ENCODE data around the gene FZD4.
"Not testable (repeated sequence)": the region's sequence is repeated elsewhere in the genome, so short reads cannot be mapped to it uniquely, and the experiment has no call there.

Gene FZD4

DNA sequence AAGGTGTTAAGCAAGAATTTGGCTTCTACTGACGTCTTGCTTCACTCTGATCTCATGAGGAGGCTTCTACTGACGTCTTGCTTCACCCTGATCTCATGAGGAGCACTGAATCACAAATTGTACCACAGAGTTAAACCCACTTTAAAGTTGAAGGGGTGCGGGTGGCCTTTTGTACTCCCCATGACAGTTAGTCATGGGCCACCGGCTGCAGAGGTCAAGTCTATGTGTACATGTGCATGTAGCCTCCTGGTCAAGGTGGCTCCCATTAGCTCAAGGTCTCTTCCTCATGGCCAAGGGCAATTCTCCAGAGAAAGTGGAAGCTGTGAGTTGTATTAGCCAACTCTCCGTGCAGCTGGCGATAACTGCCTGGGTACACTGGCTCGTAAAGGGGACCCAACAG, 23.1 kb upstream of the FZD4 start:
- no peak for DNase-seq

DNA sequence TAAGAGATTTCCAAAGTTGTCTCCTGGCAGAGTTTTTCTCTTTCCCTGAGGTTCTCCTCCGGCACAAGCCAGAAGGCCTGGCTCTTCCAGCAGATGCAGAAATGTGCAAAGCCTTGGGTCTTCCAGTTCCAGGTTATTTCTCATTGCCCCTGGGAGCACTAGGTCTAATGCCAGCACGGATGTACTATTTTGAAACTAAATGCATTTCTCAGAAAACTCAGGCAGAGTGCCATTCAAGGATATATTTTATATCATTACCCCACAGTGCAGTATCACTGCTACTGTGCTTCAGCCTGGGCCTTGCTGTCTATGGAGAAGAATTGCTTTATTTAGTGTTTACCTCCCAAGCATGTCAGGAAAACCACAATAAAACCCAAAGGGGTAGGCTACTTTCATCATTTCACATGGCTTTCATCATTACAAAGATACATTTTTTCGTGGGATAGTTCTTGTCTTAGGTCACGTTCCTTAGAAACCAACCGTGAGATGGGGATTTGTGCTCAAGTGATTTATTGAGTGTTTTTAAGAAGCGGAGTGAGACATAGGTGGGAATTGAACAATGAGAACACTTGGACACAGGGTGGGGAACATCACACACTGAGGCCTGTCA, 22.4 kb upstream of the FZD4 start:
- DNase-seq: no peak

GRCh38 chr11:86972734-86973133, 17.5 kb upstream of the FZD4 start:
- no peak for DNase-seq

- no peak for DNase-seq
Observed at GRCh38 chr11:86969258-86969657, 14.1 kb upstream of the FZD4 start.

DNA sequence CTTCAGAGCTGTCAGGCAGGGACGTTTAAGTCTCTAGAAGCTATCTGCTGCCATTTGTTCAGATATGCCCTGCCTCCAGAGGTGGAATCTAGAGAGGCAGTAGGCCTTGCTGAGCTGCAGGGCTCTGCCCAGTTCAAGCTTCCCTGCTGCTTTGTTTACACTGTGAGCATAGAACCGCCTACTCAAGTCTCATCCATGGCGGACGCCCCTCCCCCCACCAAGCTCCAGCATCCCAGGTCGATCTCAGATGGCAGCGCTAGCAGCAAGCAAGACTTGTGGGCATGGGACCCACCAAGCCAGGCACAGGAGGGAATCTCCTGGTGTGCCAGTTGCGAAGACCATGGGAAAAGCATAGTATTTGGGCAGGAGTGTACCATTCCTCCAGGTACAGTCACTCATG, 12.4 kb upstream of the FZD4 start:
- not testable (repeated sequence) for DNase-seq

DNA sequence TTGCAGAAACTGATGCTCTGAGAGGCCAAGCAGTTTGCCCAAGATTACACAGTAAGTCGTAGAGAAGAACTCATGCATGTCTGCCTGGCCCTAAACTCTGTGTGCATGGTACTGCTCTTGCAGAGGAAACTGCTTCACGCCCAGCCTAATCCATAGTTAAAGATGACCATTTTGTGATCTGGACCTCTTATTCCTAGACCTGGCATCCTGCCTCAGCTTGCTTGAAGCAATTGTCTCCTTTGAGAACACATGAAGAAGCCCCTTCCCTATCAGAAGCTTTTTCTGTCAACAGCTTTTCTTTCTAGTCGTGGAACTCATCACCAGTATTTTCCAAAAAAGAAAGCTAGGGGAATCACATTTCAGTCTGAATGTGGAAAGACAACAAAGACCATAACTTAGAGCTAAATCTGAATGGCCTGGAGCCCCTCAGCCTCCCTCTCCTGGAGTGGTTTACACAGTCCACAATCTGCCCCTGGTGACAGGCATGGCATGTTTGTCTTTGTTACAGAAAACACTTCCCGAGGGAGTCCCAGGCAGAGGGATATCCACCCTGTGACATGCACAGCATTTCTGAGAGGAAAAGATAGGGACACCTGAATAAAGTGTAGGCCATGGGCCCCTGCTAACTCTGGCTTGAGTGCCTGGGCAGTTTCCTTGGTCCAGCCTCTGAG, 2.9 kb upstream of the FZD4 start:
- peak; percentile 43 for DNase-seq

DNA sequence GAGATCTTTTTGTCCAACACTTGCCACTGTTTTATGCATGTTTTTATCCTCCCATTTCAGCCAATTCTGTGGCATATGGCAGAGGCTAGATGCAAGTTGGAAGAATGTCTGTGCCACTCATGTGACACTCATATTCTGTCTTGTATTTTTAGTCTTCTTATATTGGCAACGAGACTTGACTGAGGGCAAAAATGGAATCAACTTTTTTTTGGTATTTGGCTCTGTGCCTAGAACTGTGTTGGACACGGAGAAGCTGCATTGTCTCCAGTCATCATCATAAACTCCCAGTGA, 1.7 kb upstream of the FZD4 start:
- no peak for DNase-seq

- peak; percentile 89 for DNase-seq
Observed at GRCh38 chr11:86955111-86955360, 159 bp downstream of the FZD4 start.

DNA sequence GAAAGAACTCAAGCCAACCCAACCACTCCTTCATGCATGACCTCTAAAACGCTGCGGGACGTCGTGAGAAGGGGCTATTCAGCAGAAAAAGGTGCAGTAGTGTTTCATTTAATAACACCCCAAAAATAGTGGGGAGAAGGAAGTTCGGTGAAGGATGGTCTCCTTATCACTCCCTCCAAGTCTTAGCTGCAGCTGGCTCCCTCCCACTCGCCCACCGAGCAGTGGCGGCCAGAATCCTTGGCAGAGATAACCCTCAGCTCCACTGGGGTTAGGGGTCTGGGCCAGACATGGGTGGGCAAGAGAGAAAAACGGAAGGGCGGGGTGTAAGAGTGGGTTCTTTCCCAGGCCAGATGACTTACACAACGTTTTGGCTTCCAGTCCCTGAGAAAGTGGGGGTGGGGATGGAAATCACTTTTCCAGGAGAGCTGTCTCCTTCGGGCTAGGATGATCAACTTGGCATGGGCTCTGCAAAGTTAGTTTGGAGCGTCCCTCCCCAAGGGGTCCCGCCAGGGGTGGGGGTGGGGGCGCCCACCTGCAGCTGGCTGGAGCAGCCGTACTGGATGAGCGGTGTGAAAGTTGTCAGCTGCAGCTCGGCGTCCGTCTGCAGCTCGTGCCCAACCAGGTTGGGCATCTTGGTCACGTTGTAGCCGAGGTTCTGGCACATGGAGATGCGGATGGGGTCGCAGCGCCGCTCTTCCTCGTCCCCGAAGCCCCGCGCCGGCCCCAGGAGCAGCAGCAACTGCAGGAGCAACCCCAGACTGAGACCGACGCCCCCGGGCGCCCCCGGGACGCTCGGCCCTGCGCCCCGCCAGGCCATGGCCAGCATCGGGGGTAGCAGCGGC, 705 bp downstream of the FZD4 start:
- peak; percentile 69 for DNase-seq

DNA sequence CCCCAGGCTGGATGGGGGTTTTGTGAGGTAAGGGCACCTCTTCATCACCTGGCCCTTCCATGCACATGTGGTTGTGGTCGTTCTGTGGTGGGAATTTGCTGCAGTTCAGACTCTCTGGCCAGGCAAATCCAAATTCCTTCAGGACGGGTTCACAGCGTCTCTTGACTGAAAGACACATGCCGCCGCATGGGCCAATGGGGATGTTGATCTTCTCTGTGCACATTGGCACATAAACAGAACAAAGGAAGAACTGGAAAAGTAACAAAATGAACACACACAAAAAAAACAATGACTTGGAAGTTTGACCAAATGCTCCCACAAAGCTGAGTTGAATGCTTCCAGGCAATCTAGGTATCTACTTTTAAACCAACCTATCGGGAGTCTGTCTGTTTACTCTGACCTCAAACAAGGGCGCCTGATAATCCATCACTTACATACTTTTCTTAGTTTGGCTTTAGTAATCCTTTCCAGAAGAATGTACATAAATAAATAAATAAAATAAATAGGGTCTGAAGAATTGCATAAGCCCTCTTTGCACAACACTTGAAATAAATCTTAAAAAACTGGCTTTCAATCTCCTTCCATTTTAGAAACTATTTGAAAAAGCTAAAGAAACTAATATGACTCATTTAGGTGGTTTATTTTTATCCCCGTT, 2.8 kb downstream of the FZD4 start:
- DNase-seq: no peak

GRCh38 chr11:86951706-86952105, 3.5 kb downstream of the FZD4 start:
- DNase-seq: no peak

GRCh38 chr11:86950661-86950995, 4.6 kb downstream of the FZD4 start:
- no peak for DNase-seq

DNA sequence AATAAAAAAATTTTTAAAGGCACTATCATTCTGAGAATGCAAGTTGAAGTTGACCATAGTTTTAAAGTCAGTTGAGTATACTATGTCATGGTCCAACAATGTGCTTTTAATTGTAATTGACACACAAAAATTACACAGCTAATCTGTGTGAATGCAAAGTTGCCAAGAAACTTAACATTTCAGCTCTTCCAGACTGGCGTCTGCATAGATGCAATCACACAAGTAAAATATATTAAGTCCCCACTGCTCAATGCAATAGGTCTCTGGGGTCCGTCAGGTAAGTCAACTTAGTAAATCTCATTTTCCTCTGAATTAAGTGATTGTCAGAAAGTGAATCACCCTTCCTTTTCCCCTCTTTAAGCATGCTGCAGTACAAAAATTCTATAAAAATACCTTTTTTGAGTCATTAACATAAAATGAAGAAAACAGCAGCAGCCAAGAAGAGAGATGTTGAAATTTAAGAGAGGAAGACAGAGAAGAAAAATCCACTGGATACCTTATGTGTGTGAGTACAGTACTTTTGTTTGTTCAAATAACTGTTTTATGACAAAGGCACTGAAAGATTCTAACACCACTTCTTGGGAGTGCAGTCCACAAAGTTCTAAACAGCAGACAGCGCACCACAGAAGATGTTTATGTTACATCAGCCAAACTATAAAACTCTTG, 5.1 kb downstream of the FZD4 start:
- DNase-seq: no peak

DNA sequence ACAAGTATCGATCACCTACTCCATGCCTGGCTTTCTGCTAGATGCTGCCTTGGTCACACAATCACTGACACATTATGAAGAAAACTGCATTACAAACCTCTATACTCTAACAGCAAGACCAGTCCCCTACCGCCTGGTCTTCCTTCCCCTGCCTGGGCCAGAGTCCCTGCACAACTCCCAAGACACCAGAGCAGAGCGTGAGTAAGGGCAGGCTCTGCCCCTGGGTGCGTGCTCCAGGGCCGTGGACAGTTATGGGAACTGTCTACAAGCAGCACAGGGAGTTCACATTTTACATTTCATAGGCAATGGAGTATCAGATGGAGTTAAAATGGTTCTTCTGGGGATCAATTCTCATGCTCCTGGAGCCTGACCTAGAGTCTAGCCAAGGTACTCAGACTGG, 6.5 kb downstream of the FZD4 start:
- DNase-seq: no peak

DNA sequence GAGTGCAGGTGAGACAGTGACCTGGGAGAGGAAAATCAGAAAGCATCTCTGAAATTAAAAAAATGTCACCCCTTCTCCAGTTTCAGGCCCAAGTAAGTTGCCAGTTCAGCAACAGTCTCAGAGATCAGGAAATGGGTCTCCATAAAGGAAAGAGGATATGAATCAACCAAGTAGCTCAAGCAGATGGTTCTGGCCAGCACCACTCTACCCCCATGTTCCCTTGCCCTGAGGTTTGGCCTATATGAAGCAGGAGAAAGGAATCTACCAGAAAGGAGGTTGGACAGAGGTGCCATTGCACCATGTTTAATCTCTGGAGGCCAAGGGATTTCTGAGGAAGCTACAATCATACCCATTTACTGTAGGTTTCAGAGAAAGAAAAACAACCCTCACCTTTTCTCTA, 7.7 kb downstream of the FZD4 start:
- DNase-seq: no peak

DNA sequence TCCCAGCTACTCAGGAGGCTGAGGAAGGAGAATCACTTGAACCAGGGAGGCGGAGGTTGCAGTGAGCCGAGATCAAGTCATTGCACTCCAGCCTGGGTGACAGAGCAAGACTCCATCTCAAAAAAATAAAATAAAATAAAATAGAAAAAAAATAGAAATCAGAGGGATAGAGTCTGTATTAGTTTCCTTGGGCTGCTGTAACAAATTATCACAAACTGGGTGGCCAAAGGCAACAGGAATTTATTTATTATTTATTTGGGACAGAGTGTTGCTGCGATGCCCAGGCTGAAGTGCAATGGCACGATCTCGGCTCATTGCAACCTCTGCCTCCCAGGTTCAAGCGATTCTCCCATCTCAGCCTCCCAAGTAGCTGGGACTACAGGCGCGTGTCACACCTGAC, 11.7 kb downstream of the FZD4 start:
- not testable (repeated sequence) for DNase-seq

DNA sequence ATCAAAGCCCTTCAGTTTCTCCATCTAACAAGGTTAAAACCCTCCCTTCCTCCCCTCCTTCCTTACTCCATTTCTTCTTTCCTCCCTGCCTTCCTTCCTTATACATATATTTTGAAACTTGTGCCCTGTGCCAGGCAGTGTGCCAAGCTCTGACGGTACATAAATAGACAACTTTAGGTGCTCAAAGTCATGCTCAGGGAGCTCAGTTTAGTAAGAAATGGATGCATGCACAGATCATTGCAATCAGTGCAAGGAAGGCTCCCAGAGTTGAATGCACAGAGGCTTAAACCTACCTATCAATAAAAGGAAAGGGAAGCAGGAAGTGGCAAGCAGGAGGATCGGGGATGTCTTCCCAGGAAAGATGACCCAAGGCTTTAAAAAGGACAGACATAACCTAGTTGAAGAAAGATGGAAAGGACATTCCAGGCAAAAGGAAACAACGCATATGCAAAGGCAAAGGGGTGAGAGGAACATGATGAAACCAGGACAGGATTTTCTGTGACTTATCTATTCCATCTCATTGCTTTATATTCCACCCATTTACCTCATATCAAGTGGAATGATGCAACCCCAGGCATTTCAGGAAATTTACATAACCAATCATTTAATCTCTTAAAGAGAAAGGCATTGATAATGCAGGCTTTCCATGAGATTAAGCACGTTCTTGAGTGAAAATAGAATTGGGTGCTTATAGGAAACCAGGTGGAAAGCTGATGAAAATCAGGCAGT, 13.2 kb downstream of the FZD4 start:
- DNase-seq: no peak

- DNase-seq: peak; percentile 35
Observed at GRCh38 chr11:86941077-86941870, 13.9 kb downstream of the FZD4 start.

DNA sequence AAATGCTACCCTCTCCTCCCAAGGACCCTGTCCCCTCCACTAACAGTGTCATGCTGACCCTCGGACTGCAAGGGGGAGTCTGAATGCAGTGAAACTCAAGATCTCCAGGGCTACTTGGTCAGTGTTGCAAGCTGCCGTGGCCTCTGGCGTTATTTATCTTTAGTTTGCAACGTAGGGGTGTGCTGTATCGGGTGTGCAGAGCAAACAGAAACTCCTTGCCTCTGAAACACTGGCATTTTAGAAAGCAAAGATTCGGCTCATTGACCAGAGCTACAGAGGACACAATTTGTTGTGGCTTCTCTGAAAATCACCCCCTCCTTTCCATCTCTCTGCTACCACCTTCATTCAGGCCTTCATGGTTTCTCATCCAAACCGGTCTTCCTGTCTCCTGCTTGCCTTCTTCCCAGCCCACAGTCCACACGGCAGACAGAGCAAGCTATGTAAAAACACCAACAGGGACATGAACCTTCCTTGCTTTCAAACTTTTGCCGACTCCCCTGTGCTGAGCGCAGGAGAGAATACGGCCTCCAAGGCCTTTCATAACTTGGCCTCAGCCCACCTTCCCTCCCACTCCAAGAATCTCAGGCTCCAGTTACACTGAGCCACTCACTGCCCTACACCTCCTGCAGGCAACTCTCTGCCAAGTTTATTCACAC, 14.9 kb downstream of the FZD4 start:
- DNase-seq: peak; percentile 74

DNA sequence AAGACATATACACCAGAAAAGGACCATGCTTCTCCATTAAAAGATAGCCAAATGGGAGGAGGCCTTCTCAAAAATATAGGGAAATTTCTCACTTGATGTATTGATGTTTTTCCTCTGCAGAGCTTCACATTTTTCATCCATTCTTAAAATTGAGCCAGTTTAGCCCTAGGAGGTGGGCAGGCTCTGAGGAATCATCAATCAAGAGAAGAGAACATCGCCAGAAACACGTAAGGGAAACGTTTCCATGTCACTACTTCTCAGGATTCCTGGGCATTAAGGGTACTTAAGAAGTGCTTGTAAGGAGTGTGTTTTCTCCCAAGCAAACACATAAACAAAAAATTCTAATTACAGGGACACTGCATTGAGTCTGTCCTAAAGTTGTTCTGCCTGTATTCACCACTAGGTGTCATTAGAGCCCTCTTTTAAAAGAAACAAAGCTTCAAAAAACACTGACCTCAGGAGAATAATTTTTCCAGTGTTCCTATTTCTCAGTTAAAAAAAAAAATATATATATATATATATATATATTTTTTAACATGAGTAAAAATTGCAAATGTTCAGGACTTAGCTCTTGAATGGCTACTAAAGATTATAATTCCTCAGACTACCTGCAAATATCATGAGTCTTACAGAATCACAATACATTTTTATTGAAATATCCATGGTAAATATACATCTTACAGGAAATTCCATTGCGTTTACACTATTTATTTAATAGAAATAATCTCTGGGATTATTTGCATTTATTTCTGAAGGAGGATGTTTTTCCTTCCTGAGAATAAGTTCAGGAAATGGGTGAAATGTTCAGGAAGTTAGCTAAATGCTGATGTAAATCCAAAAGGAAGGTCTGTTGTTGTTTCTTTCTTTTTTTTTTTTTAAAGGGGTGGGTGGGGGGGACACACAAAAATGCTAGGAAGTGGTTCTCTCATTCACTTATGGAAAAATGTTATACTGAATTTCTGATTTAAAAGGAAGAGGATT, 16.0 kb downstream of the FZD4 start:
- no peak for DNase-seq
